SKM-1 (cell line): ENCODE measurements around the gene METTL6.
"Not testable (repeated sequence)": the region's sequence is repeated elsewhere in the genome, so short reads cannot be mapped to it uniquely, and the experiment has no call there.

Experiments
- DNase-seq: peaks from one replicate; lab custom pipeline; 2025; ENCODE audit not compliant: unreplicated experiment; lab: John Stamatoyannopoulos, UW

The METTL6 gene

DNA sequence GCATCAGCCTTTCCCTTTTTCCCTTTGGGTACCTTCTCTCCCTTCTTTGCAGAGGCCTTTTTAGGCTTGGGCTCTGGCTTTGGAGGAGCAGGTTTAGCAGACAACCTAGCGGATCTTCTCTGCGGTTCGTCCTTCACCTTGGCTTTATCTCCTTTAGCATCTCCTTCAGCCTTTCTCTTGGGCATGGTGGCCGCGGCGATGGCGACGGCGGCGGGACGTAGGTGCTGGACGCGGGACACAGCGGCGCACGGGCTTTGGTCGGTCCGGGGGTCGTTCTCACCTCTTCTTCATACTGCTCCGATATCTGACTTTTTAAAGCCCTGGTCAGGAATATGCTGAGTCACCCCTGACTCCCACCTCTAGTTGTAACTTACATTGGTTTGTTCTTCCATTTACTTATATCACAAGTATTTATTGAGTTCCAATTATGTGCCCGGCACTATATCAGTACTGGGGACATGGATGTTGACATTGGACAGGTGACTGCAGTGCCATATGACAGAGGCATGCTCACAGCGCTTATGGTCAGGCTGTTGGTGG, 51.8 kb downstream of the METTL6 start:
- no peak for DNase-seq

DNA sequence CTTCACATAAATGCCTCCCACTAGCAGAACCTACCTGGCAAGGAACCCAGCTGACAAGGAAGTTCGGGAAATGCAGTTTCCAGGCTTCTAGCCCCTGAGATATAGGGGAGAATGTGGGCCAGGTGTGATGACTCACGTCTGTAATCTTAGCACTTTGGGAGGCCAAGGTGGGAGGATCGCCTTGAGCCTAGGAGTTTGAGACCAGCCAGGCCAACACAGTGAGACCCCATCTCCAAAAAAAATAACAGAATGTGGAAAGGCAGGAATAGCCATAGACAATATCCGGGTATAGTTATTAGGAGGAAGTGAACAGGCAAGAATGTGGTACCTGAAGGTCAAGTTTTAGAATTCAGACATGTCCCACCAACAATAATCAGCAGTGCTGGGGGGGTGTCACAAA, 54.4 kb downstream of the METTL6 start:
- no peak for DNase-seq

DNA sequence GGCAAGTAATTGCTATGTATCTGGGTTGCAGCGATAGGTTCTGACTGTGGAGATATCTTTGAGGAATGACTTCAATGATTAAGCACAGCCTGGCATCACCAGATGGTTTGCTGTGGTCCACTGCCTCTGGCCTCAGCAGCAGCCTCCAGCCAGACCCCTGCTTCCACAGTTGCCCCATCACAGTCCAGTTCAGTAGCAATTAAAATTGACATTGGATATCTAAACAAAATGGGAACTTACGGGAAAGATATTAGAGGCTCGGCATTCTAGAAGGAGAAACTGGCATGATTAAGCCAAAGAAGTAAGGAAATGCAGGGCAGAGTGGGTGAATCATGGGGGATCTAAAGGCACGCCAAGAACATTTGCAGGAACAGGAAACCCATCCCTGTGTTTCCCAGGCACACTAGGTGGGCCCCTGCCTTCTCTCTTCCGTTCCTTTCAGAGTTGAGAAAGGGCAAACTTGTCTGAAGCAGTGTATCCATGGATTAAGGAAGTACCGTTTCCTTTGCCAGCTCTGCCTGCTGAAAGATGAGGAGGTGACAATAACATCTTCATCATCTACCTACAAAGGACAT, 58.7 kb downstream of the METTL6 start:
- no peak for DNase-seq

DNA sequence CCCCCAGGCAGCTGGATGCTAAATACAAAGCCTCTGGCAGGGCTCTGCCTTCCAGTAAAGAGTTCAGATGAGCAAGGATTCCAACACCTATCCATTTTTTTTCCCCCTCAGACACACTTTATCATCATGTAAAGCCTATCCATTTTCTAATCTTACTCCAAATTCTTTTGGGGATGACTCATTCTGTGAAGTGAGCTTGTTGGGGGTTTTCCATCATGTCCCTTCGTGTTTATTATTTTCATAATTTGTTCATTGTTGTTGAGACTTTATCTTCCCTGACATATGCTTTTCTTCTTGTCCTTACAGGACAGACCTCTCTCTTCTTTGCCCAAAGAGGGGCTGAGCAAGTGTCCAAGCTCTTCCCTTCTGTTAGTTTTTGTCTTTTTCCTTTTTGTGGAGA, 60.3 kb downstream of the METTL6 start:
- DNase-seq = no peak

DNA sequence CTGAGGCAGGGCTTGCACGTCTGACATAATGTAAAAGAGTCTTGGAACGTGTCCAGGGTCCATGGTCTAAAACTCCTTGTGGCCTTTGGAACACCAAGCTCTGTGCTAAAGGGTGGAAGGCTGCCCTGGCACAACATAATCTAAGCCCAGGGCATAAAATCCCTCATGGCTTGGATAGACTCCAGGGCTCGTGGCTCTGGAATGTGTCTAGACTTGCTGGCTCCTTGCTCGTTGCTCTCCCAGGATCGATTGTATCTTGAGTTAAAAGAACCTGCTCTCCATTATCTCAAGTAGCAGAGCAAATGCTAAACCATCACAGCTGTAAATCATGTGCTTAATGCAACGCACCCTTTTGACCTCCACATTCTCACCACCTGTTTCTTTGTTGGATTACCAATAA, 63.3 kb downstream of the METTL6 start:
- DNase-seq = not testable (repeated sequence)

DNA sequence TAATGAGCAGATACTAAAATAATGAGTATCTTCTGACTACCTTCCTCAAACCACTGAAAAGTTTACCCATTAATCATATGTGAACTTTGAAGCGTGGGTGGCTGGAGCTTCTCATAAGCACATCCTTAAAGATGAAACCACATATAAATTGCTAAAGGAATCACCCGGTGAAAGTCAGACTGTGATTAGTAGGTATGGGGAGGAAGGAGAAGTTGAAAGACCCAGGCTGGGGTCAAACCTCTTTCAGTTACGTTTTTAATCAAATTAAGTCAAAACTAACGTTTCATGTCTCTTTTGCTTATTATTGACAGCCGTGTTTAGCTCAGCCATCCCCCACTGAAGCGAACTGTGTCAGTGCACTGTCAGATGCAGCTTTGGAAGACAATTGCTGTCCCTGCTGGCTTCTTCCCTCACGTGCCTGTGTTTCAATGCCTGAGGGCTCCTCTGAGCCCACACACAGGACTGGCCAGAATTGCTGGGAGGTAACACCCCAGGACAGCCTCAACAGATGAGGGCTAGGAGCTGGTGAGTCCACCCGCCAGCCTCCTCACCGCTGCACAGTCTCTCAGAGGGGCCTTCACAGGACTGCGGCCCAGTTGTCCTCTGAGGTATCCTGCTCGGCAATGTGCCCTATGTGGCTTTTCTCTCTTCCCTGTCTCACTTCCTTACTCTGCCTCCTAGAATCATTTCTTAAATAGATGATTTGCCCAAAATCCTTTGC, 65.7 kb downstream of the METTL6 start:
- DNase-seq = no peak

DNA sequence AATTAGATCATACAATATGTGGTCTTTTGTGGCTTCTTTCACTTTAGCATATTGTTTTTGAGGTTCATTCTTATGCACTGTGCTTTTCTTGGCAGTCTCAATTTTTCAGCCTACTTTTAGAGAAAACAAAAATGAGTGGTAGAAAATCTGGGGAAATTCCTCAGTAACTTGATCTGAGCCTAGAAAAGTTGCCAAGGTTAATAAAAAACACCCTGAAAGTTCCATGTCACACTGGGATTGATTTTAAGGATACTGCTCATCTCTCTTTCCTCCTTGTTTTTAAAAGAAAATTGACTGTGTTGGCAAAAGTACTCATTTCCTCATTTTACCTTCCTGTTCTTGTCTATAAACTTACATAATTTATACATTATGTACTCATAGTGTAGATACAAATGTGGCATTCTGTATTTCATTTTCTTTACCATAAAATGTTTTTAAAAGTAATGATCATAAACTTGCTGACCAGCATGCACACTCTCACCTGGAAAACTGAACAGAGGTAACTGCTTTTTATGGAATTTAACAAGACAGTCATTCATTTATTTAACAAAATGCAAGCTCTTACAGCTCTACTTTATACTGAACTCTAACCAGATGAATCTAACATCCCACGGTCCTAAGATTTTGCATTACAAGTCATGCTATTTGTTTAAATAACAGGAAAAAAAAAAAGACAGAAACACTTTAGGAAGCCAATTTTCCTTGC, 66.4 kb downstream of the METTL6 start:
- DNase-seq = no peak
